ENCODE results near the gene IFITM1.
A peak's percentile ranks its signal among the peaks of the same experiment; 100 is the strongest.
"Not testable (repeated sequence)": the region's sequence is repeated elsewhere in the genome, so short reads cannot be mapped to it uniquely, and the experiment has no call there.

Gene IFITM1

GRCh38 chr11:279966-280705 lies 33.7 kb upstream of the IFITM1 start:
- peaks cover 27% of the 10 kb centered on the region for H3K27me3 Mint-ChIP-seq
- no peak overlapping the region for H3K27ac Mint-ChIP-seq
- no peaks in the 10 kb centered on the region for H3K36me3 Mint-ChIP-seq
- peak; percentile 65 for ATAC-seq
- H3K4me3 Mint-ChIP-seq: peak overlapping the region; percentile 74
- H3K9me3 Mint-ChIP-seq: no peaks in the 10 kb centered on the region
- peaks cover 44% of the 10 kb centered on the region for H3K4me1 Mint-ChIP-seq

GRCh38 chr11:280706-281485 lies 32.9 kb upstream of the IFITM1 start:
- ATAC-seq: peak; percentile 55
- peak overlapping the region; percentile 66 for H3K27ac Mint-ChIP-seq
- peaks cover 34% of the 10 kb centered on the region for H3K27me3 Mint-ChIP-seq
- H3K36me3 Mint-ChIP-seq: no peaks in the 10 kb centered on the region
- no peaks in the 10 kb centered on the region for H3K9me3 Mint-ChIP-seq
- peaks cover 43% of the 10 kb centered on the region for H3K4me1 Mint-ChIP-seq
- peak overlapping the region; percentile 63 for H3K4me3 Mint-ChIP-seq

GRCh38 chr11:281486-282161 lies 32.2 kb upstream of the IFITM1 start:
- H3K27ac Mint-ChIP-seq: peak overlapping the region; percentile 66
- no peak for ATAC-seq
- peaks cover 46% of the 10 kb centered on the region for H3K4me1 Mint-ChIP-seq
- peaks cover 38% of the 10 kb centered on the region for H3K27me3 Mint-ChIP-seq
- H3K9me3 Mint-ChIP-seq: no peaks in the 10 kb centered on the region
- H3K4me3 Mint-ChIP-seq: peak overlapping the region; percentile 63
- H3K36me3 Mint-ChIP-seq: no peaks in the 10 kb centered on the region

GRCh38 chr11:282171-282570 lies 31.7 kb upstream of the IFITM1 start:
- peaks cover 44% of the 10 kb centered on the region for H3K27me3 Mint-ChIP-seq
- H3K36me3 Mint-ChIP-seq: no peaks in the 10 kb centered on the region
- no peak overlapping the region for H3K27ac Mint-ChIP-seq
- H3K9me3 Mint-ChIP-seq: no peaks in the 10 kb centered on the region
- ATAC-seq: no peak
- H3K4me1 Mint-ChIP-seq: peaks cover 51% of the 10 kb centered on the region
- H3K4me3 Mint-ChIP-seq: peak overlapping the region; percentile 46

GRCh38 chr11:282630-283360 lies 31.0 kb upstream of the IFITM1 start:
- ATAC-seq: no peak
- no peaks in the 10 kb centered on the region for H3K36me3 Mint-ChIP-seq
- H3K27me3 Mint-ChIP-seq: peaks cover 47% of the 10 kb centered on the region
- no peaks in the 10 kb centered on the region for H3K9me3 Mint-ChIP-seq
- peaks cover 54% of the 10 kb centered on the region for H3K4me1 Mint-ChIP-seq
- H3K4me3 Mint-ChIP-seq: no peak overlapping the region
- no peak overlapping the region for H3K27ac Mint-ChIP-seq

- no peaks in the 10 kb centered on the region for H3K9me3 Mint-ChIP-seq
- H3K4me1 Mint-ChIP-seq: peaks cover 52% of the 10 kb centered on the region
- ATAC-seq: no peak
- H3K36me3 Mint-ChIP-seq: no peaks in the 10 kb centered on the region
- H3K27me3 Mint-ChIP-seq: peaks cover 47% of the 10 kb centered on the region
- no peak overlapping the region for H3K27ac Mint-ChIP-seq
- H3K4me3 Mint-ChIP-seq: no peak overlapping the region
These were observed 30.3 kb upstream of the IFITM1 start for GRCh38 chr11:283405-284104.

GRCh38 chr11:284105-285020 lies 29.5 kb upstream of the IFITM1 start:
- H3K4me3 Mint-ChIP-seq: no peak overlapping the region

GRCh38 chr11:285021-285893 lies 28.6 kb upstream of the IFITM1 start:
- H3K36me3 Mint-ChIP-seq: no peaks in the 10 kb centered on the region

More at GRCh38 chr11:284105-285020, 29.5 kb upstream of the IFITM1 start:
- no peaks in the 10 kb centered on the region for H3K9me3 Mint-ChIP-seq
- no peaks in the 10 kb centered on the region for H3K36me3 Mint-ChIP-seq
- peaks cover 48% of the 10 kb centered on the region for H3K4me1 Mint-ChIP-seq
- H3K27ac Mint-ChIP-seq: no peak overlapping the region
- peaks cover 47% of the 10 kb centered on the region for H3K27me3 Mint-ChIP-seq
- ATAC-seq: no peak

GRCh38 chr11:285894-286220 lies 28.0 kb upstream of the IFITM1 start:
- H3K27me3 Mint-ChIP-seq: peaks cover 45% of the 10 kb centered on the region
- H3K27ac Mint-ChIP-seq: peak overlapping the region; percentile 9
- H3K36me3 Mint-ChIP-seq: peaks cover 2% of the 10 kb centered on the region
- no peak overlapping the region for H3K4me3 Mint-ChIP-seq
- H3K4me1 Mint-ChIP-seq: peaks cover 60% of the 10 kb centered on the region
- ATAC-seq: no peak
- H3K9me3 Mint-ChIP-seq: no peaks in the 10 kb centered on the region

More at GRCh38 chr11:285021-285893, 28.6 kb upstream of the IFITM1 start:
- Mint-ChIP-seq H3K4me1 (peaks cover 56% of the 10 kb centered on the region), H3K9me3 (no peaks in the 10 kb centered on the region), H3K27me3 (peaks cover 47% of the 10 kb centered on the region), H3K27ac (peak overlapping the region; percentile 9), H3K4me3 (no peak overlapping the region)
- no peak for ATAC-seq

GRCh38 chr11:286977-287820 lies 26.6 kb upstream of the IFITM1 start:
- Mint-ChIP-seq H3K4me3 (peak overlapping the region; percentile 92), H3K27me3 (peaks cover 31% of the 10 kb centered on the region), H3K4me1 (peaks cover 49% of the 10 kb centered on the region), H3K27ac (peak overlapping the region; percentile 97)
- not testable (repeated sequence) for H3K36me3 Mint-ChIP-seq, H3K9me3 Mint-ChIP-seq, ATAC-seq

GRCh38 chr11:287821-288477 lies 25.9 kb upstream of the IFITM1 start:
- peak overlapping the region; percentile 92 for H3K4me3 Mint-ChIP-seq
- H3K27ac Mint-ChIP-seq: peak overlapping the region; percentile 97
- no peak for ATAC-seq
- no peaks in the 10 kb centered on the region for H3K9me3 Mint-ChIP-seq
- H3K27me3 Mint-ChIP-seq: peaks cover 24% of the 10 kb centered on the region
- H3K36me3 Mint-ChIP-seq: peaks cover 5% of the 10 kb centered on the region
- H3K4me1 Mint-ChIP-seq: peaks cover 41% of the 10 kb centered on the region

Measured in stimulated activated memory B cell treated with anti-CD40 and anti-IgM and Interleukin-4, amounts not matched to agents 10 μg/mL and 1 μg/mL and 100 μg/mL, for 72 hours (primary cell).